Measurements from ENCODE around the gene ASB6.

Gene ASB6

DNA sequence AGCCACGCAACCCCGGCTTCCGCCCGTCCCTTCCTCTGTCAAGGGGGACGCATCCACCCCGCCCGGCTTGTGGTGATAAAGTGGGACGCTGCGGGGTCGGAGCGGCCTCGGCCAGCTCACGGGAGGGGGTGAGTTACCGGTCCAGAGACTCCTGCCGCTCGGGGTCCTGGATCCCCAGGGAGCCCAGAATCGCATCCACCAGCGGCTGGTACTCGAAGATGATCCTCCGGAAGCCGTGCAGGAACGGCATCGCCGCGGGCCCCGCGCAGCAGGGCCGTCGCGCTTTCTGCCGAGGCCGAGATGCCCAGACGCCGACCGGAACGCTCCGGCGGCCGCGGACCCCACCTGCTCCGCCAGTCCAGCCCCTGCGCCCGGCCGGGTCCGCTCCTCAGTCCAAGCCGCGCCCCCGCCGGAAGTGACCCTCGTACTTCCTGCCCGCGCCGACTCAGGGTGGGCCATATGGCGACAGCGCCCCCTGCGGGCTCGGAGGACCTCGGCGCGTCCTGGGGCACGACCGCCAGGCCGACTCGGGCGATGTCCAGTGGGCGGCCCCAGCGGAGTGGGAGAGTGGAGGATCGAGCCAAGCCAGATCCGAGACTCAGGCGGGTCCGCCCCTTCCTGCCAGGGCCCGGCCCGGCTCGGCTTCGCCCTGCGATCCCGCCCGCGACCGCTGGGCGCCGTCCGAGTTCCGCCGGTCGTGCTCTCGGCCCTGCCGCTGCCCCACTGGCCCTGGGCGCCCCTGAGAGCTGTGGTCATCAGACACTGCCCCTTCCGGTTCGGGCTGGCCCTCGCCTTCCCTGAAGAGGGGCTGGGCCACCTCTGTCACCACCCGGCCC, at the start of gene ASB6:
Gene ASB6 (minus strand): TSS at position 402 of the 836 bp plus-strand sequence. CDS start 152 bp downstream, at position 250.
- no peak for FAIRE-seq

GRCh38 chr9:129688285-129689043, 46.5 kb upstream of the ASB6 start:
- FAIRE-seq: no peak

DNA sequence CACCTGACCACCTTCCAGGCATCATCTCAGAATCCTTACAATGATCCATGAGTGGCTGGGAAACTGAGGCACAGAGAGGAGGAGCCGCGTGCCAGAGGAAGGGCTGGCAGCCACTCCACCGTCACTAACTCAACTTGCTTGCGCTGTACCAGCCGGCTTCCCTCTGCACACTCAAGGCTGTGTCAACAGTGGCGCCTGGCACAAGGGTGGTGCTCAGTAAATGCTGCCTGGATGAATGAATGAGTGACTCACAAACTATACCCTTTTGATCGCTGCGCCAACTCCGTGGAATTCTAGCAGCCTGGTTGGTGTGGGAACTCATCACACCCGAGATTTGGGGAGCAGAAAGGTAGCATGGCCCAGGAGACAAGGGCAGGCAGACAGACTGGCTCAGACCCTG, 45.4 kb upstream of the ASB6 start:
- no peak for FAIRE-seq

GRCh38 chr9:129686736-129687135, 44.8 kb upstream of the ASB6 start:
- no peak for FAIRE-seq

DNA sequence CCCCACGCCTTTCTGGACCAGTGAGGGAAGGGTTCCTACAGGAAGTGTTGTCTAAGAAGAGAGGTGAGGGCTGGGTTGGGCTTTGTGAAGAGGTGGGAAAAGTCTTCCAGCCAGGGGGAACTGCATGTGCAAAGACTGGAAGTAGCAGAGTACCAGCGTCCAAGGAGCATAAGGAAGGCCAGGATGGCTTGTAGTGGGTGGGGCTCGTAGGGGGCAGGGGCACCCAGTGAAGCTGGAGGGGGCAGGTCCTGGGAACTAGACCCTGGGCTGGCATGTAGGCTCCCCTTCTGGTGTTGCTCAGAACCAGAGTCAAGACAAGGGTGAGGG, 43.9 kb upstream of the ASB6 start:
- FAIRE-seq: no peak

- no peak for FAIRE-seq
Measured at GRCh38 chr9:129685220-129685932, 43.4 kb upstream of the ASB6 start.

- no peak for FAIRE-seq
Measured at GRCh38 chr9:129682381-129682780, 40.4 kb upstream of the ASB6 start.

DNA sequence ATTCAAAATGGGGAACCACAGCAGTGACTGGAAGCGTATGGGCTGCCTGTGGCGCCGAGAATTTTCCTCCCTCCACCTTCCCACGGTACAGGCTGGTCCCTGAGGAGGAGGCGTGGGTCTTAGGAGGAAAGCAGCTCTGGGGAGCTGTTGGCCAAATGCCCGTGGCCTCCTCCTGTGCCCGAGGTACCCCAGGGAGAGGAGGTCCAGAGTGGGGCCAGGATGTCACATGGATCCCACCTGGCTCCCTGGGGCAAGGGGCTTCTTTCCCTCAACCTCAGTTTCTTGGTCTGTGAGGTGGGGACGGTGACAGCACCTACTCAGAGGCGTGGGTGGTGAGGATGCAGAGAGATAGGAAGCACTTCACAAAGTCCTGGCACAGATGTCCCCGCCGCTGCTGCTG, 40.0 kb upstream of the ASB6 start:
- FAIRE-seq: no peak

- FAIRE-seq: no peak
Measured at GRCh38 chr9:129679537-129679936, 37.6 kb upstream of the ASB6 start.

GRCh38 chr9:129678844-129679243, 36.9 kb upstream of the ASB6 start:
- FAIRE-seq: no peak

GRCh38 chr9:129677456-129677855, 35.5 kb upstream of the ASB6 start:
- no peak for FAIRE-seq

- FAIRE-seq: no peak
Measured at GRCh38 chr9:129676975-129677374, 35.0 kb upstream of the ASB6 start.

- no peak for FAIRE-seq
Measured at GRCh38 chr9:129676287-129676686, 34.3 kb upstream of the ASB6 start.

DNA sequence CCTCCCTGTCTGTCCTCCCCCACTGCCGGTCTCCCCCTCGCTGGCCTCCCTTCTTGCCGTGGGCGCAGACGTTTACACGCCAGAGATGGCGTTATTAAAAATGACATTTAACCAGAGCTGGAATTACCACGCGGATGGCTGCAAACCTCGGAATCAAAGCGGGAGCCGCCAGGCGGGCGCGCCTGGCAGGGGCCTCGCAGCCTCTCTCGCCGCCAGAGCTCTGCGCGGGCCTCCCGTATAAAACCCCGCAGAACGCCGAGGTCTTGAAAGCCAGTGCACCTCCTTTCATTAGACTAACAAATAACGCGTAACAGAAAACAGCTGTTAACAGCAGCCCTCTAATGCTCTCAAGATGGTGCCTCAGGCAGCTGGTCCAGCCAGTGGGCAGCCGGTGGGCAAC, 33.7 kb upstream of the ASB6 start:
- FAIRE-seq: no peak

DNA sequence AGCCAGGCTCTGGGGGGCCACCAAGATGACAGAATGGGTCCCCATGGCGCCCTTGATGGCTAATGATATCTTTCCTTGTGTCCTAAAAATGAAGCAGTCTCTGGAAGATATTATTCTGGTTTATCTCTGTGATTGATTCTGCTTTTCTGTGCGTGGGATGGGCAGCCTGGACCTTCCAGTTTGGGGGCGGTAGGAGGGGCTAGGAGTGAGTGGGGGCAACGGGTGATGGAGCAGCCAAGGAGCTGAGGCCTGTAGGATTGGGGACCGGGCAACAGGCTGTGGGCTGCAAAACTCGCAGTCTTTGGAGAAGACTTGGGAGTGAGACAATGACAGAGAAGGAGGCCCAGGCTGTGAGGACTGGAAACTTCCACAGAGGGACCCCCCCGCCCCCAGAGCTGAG, 32.3 kb upstream of the ASB6 start:
- FAIRE-seq: no peak

DNA sequence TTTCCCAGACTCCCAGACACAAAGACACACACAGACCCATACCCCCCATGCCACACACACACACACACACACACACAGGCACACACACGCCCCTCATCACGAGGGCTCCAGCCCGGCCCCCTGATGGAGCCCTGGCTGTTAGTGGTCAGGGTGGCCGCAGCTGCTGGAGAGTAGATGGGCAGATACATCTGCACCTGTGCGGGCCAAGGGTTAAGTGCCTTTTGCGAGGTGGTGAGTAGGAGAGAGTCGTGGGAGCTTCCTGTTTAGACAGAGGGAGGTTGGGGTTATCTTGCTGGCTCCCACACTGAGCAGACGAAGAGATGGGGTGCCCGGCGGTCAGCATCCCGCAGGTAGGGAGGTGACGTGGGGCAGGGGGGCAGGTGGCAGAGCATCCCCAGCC, 31.7 kb upstream of the ASB6 start:
- no peak for FAIRE-seq

DNA sequence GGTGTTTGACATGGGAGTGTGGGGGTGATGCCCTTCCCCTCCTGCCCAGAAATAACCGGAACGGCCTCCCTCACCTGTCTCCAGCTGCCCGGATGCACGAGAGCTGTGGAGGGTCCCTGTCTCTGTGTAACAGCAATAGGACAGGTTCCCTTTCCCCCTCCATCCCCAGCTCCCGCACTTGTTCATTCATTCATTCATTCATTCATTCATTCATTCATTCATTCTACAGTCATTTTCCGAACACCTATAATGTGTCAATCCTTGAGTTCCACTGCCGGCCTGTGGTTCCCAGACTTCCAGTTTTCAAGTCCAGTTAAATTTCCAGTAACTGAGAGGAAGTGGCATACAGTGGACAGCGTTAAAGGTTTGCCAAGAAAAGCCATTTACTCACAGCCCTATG, 30.8 kb upstream of the ASB6 start:
- no peak for FAIRE-seq

GRCh38 chr9:129671519-129671918, 29.6 kb upstream of the ASB6 start:
- no peak for FAIRE-seq

DNA sequence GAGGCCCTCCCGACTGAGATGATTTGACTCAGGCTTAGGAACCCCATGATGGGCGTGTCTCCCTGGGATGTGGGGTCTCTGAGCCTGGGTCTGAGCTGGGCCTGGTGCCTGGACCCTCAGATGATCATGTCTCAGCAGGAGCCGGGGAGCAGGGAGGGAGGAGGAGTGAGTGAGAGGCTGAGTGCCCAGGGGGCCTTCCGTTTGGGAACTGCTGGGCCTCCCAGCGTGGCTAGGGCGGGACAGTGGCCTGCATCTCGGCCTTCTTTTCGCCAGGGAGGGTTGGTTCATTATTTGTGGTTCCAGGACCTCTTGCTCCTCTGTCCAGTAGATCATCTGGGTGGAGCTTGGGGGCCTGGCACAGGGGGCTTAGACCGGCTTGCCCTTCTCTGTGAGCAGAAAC, 29.1 kb upstream of the ASB6 start:
- no peak for FAIRE-seq

DNA sequence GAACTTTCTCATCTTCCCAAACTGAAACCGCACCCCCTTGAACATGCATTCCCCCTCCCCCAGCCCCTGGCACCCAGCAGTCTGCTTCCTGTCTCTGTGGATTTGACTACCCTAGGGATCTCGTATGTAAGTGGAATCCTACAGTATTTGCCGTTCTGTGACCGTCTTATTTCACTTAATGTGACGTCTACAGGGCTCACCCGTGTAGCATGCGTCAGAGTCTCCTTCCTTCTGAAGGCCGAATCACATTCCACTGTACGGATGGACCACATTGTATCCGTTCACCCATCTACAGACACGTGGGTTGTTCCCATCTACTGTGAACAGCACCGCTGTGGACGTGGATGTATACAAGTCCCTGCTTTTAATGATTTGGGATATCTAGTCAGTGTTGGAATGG, 28.0 kb upstream of the ASB6 start:
- FAIRE-seq: no peak

DNA sequence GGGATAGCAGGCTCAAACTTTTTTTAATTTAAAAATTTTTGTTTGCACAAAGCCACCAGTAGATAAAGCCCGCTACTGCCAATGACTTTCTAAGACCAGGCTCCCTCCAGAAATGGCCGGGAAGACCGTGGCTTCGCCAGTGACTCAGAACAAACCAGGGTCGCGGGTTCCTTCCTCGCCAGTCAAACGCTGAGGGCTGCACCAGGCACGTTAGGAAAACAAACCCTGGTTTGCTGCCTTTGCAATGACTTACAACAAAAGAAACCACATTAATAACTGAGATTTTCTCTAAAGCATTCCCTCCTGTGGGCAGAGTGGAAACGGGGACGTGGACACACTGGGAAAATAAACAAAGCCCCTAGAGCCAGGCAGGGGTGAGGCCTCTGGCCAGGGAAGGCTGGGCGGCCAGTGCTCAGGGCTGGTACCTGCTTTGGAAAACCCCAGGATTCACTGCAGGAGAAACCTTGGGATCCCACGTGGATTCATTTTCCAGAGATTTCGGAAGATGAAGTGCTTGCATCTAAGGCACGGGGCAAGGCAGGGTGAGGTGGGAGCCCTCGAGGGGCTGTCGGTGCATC, 27.3 kb upstream of the ASB6 start:
- no peak for FAIRE-seq

GRCh38 chr9:129667850-129668249, 25.9 kb upstream of the ASB6 start:
- no peak for FAIRE-seq

- FAIRE-seq: no peak
Measured at GRCh38 chr9:129667378-129667777, 25.4 kb upstream of the ASB6 start.

DNA sequence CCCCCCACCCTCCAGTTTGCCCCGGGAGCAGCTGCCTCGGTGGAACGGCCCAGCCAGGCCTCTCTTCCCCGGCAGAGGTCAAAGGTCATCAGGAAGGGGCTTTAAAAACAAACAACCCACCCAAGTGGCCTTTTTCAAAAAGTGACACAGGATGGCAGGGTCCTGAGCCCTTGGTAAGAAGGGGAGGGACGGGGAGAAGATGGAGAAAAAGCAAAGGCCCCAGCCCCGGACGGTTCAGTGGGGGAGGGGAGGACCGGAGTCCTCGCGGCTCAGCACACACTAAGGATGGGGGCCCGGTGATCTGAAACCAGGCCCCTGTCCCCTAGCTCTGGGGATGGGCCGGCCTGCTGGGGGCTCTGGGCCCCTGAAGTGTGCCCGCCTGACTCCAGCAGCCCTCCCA, 24.6 kb upstream of the ASB6 start:
- no peak for FAIRE-seq
